GM19043 (cell line): ENCODE data around the gene CNBD2.
"Not testable (repeated sequence)": the region's sequence is repeated elsewhere in the genome, so short reads cannot be mapped to it uniquely, and the experiment has no call there.

ENCODE experiments used
- ATAC-seq: cut with Tn5 transposase; IDR thresholded peaks from one replicate; pipeline ENCODE4 v1.9.1; 2021; ENCODE audit warnings: low read depth; ENCODE audit not compliant: unreplicated experiment

The CNBD2 gene

DNA sequence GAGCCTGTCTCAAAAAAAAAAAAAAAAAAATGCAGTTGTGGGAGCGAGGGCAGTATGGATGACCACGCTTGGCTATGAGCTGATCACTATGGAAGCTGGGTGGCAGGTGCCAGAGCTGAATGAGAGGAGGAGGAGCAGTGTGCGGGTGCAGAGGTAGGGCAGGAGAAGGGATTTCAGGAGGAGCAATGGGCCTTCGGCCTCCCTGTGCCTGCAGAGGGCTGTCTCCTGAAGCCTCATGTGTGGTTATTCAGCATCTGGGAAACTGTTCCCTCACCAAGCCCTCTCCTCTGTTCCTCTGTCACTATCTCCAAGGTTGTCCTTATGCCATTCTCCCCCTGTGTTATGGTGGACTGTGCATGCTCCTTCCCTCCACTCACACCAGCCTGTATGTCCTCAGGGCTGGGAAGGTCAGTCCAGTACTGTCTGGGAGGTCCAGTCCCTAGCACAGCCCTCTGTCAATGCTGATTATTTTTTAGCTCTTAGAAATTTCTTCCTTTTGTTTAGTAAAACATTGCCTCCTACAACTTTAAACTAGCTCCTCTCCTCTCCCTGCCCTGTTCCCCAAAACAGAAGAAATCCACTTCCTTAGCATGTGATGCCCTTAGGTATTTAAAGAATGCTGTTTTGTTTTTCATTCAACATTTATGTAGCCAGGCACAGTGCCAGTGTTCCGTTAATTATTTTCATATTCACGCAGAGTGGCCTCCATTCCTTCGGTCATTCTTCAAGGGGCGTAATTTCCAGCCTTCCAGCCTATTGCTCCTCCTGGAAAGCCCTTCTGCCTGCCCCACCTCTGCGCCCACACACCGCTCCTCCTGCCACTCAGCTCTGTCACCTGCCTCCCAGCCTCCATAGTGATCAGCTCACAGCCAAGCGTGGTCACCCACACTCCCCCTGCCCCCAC, 48.9 kb downstream of the CNBD2 start:
- no peak for ATAC-seq

DNA sequence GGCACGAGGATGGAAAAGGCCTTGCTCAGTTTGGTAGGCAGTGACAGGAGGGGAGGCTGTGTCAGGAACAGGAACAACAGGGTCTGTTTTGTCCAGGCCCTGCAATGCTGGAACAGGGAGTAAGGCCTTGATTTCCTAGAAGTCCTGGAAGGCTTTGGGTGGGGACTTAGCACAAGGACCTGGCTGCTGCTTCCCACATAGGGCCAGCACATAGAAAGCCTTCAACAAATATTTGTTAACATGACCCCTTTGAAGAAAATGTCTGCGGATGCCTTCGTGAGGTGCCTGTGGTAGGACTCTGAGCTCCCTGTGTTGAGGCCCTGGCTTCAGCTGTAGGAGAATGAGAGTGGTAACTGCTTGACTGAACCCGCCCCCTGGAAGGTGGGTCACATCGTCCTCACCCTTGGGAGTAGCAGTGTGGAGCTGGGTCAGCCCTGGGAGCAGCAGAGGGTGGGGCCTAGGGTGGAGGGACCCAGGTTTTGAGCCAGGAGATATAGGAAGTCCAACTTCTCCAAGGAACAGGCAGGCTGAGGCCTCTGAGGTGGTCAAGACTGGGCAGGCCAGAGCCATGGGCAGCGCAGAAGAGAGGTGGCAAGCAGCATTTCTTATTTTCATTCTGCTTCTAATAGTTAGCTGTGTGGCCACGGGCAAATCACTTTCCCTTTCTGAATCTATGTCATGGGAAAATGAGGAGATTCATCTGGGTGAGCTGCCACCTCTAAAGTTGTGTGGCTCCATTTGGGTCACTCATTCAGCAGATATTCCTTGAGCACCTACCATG, 50.0 kb downstream of the CNBD2 start:
- ATAC-seq: no peak

DNA sequence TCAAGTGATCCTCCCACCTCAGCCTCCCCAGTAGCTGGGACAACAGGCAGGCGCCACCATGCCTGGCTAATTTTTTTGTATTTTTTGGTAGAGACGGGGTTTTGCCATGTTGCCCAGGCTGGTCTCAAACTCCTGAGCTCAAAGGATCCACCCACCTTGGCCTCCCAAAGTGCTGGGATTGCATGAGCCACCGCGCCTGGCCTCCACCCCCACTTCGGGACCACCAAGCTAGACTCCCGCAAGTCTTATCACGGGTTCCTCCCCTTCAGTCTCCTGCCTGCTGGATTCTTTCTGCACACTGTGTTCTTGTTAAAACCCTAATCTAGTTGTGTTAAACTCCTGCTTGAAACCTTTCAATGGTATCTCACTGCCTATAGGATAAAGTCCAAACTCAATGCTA, 57.7 kb downstream of the CNBD2 start:
- not testable (repeated sequence) for ATAC-seq

DNA sequence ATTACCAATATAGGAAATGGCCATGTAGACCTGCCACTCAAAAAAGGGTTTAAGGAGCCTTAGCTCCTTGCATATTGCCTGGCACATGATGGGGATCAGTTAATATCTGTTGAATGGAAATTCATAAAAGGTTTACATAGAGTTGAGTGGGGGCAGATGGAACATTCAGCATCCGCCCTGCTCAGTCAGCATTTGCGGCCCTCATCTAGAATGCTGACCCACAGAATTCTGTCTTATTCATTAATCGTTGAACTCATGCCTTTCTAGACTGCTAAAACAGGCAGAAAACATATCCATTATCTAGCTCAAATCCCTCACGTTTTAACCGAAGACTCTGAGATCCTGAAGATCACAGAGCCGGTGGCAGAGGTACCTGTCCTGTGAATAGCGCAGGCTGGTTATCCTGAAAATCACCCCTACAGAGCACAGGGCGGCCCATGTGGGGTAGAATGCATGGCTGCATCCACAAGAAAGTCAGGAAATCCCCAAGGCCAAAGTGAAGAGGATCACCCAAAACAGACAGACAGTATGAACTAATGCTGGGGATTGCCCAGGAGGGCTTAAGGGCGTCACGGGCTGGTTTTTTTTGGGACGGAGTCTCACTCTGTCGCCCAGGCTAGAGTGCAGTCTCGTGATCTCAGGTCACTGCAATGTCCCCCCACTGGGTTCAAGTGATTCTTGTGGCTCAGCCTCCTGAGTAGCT, 59.9 kb downstream of the CNBD2 start:
- ATAC-seq: no peak

DNA sequence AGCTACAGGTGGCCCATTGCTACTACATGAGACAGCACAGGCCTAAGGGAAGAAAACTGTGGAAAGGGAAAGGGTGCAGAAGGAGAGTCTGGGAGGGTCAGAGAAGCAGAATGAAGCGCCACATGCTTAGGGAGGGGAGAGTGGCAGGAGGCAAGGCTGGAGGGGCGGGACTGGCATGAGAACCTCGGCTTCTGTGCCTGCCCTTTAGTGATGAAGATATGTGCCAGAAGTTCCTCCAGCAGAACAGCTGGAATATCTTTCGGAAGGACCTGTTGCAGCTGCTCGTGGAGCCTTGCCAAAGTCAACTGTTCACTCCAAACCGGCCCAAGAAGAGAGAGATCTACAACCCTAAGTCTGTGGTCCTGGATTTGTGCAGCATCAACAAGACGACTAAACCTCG, 61.8 kb downstream of the CNBD2 start:
- ATAC-seq: no peak

DNA sequence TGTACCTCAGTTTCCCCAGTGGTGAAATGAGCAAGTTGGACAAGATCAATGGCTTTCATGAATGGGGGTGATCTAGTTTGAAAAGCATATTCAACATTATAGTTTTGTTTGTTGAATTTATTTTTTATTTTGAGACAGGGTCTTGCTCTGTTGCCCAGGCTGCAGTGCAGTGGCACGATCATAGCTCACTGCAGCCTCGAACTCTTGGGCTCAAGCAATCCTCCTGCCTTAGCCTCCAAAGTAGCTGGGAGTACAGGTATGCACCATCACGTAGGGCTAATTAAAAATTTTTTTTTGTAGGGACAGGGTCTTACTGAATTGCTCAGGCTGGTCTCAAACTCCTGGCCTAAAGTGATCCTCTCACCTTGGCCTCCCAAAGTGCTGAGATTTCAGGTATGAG, 63.4 kb downstream of the CNBD2 start:
- no peak for ATAC-seq

DNA sequence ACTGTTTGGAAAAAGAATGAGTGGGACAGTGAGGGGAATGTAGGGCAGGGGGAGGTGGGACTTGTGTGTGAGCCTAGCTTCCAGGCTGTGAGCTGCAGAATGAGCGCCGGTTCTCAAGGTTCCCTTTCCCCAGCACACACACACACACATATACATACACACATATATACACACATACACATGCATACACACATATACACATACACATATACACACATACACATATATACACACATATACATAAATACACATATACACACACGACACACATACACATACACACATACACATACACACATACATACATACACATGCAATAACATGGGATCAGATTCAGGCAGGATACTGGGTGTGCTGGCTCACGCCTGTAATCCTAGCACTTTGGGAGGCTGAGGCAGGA, 66.5 kb downstream of the CNBD2 start:
- ATAC-seq: no peak

DNA sequence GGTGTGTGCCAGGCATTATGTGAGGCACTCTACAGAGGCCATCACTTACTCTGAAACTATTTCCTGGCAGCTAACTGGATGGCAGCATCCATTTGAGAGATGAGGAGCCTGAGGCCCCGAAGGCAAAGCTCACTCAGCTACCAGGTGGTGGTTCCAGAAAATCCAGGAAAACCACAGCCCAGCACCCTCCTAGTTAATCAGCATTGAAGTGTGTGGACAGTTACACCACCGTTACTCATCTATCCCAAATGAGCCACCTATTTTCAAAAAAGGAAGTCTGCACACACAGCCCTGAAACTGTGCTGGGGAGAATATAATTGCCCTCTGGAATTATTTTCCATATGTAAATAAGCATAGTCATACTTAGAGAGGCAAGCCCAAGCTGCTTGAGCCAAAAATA, 67.4 kb downstream of the CNBD2 start:
- ATAC-seq: no peak

DNA sequence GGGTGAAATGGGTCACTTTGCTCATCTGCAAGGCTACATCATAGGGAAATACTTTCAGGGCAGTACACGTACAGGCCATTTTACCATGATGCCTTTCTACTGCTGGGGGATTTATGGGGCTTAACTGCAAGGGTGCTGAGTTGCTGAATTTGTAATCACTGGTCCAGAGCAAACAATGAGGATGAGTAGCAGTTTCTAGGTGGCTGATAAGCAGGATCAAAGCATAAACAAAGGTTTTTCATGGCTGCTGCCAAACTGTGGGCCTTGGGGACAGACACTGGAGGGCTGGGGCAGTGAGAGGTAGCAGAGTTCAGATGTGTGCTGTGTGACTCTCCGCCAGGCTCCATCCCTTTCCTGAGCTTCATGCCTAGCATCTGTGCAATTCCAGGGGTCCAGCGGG, 68.3 kb downstream of the CNBD2 start:
- no peak for ATAC-seq

DNA sequence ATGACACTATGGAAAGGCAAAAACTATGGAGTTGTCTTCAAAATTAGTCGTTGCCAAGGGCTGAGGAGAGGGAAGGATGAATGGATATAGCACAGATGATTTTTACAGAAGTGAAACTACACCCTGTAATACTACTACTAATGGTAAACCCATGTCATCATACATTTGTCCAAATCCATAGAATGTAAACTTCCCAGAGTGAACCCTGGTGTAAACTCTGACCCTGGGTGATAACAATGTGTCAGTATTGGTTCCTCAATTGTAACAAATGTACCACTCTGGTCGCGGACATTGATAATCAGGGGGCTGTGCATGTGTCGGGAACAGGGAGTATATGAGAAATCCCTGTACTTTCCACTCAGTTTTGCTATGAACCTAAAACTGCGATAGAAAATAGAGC, 72.2 kb downstream of the CNBD2 start:
- ATAC-seq: no peak

DNA sequence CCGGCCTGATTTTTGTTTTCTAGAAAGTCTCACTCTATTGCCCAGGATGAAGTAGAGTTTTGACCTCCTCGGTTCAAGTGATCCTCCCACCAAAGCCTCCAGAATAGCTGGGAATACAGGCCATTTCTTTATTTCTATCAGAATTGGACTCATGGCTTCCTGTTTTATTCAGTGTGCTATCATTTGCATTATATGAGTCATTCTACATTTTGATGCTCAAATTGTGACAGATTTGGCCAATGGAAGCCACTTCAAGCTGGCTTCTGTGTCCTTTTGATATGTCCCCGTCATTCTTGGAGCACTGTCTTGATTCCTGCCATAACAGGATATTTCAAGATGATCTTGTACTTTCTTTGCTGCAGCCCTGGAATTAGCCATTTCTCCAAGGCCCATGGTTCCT, 75.1 kb downstream of the CNBD2 start:
- ATAC-seq: no peak

DNA sequence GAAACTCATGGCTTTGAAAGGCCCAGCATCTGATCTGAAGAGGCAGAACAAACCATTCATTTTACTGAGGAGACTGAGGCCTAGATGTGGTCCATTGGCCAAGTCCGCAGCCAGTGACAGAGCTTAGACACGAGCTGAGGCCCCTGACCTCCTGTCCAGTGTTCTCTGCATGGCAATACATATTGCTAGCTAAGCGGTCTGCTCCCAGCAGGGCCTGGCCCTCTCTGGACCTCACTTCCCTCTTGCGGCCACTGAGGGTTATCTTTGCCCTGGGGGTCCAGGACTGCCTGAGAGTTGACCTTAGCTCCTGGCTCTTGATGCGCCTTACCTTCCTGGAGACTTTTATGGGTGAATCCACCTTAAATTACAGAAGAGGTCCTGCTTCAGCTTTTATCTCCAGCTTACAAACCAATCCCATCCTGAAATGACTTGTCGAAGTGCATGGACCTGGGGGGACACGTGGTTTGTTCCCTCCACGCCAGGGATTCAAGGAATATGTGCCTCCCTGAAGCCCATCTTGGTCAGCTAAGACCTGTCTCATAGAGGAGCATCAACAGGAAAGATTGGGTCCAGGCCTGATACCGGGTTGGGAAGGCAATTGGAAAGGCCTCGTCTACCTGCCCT, 75.6 kb downstream of the CNBD2 start:
- no peak for ATAC-seq

DNA sequence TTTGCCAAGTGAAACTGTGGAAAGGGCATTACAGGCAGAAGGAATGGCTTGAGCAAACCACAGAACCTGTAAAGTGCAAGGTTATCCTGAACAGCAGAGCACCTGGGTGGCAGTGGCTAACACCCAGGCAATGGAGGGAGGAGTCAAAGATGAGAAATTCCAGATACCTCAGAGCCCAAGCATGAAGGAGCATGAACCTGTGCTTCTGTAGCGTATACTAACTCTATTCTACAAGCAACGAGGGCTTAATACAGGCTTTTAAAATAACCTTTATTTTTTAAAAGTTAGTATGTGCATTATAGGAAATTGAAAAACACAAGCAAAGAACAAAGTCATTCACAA, 77.0 kb downstream of the CNBD2 start:
- no peak for ATAC-seq

DNA sequence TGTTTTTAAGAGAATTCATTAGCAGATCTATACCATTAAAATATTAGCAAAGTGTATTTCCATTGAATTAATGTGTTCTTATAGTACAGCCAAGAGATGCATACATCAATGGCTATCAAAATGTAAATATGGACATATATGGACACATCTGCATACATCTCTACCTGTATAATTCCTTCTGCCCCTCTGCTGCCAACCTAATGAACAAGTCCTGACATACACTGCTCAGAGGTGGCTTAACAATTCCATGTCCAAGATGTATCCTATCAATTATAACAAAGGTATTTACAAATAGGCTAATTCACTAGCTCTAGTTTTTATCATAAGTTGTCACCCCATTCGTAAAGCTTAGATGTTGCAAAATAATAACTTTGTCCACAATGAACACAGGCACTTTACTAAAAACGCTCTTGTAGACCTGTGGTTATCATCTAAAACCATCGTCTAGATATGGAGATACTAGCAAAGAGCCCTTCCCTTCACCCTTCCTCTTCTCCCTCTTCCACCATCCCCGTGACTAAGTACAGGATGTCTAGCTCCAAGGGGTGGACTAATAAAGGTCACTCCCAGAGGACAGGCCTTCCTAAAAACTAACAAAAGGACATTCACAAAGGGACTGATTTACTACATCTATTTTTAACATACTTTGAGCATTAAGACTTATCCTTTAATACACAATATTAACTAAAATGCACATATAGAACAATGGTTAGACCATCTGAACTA, 77.8 kb downstream of the CNBD2 start:
- ATAC-seq: not testable (repeated sequence)

DNA sequence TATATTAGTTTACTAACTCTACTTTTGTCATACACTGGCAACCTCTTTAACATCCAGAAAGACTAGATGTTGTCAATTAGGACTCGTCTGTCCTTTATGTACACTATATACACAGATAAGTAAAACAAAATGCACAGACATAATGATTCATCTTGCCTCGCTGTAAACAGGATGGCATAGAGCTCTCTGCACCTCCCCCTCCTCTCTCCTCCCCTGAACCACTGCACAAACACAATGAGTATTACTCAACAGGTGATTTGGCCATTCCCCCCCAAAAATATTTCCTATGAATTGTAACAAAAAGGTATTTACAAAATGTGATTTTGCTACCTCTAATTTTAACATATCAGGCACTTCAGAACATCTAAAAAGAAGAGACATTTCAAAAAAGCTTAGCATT, 81.0 kb downstream of the CNBD2 start:
- ATAC-seq: not testable (repeated sequence)

DNA sequence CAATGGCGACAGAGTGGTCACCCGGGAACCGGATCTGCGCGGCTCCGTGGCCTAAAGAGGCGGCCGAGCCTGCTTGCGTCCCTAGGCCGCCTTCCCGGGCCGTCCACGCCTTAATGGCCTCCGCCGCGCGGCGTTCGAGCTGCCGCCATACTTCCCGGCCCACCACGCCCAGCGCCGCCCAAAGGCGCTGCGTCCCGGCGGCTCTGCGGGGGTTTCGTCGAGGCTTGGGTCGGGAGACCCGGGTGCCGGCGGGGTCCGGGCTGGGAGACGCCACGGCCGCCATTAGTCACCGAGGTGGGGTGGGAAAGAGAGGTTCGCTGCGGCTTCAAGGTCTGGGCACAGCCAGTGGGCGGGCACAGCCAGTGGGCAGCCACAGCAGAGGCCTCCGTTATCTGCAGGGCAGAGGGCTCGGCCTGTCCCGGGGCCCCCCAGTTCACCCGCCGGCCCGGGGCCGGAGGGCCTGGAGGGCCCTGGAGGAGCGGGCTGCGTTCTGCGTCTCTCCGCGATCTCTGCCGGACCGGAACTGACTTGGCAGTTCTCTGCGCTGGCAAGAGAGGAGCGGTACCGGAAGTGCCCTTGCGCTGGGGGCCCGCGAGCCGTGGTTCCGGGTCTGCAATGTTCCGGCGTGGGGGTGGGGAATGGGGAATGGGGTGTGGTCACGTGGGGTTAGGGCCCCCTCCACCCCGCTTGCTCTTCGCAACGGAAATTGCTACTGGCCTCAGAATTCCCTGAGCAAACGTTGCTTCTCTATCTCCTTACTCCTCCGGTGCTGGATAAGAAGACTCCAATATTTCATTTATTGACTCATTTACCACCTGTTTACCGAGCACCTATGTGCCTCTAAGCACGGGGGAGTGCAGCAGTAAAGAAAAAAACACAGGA, 82.3 kb downstream of the CNBD2 start:
- ATAC-seq: peak; percentile 76

DNA sequence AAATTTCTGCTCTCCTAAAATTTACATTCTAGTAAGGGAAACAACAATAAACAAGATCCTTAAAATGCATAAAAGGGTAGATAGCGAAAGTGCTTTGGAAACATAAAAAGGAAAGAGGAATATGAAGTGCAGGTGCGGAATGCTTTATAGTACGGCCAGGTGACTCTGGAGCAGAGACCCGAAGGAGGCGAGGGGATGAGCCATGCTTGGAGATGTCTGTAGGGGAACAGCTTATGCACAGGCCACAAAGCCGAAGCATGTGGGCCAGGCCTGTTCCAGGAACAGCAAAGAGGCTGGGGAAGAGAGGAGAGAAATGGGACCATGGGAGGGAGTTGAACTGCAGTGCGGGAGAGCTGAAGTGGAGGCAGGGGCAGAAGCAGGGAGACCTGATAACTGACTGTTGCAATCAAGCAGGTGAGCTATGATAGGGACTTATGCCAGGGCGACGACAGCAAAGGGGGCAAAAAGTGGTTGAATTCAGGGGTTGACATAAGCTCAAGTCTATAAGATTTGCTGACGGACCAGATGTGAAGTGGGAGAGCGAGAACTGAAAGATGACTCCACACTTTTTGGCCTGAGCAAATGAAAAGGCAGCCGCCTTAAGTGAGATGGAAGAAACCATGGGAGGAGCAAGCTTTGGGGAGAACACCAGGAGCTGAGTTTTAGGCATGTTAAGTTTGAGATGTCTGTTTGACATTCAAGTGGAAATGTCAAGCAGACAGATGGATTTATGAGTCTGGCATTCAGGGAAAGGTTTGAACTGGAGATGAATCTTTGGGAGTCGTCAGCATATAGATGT, 83.1 kb downstream of the CNBD2 start:
- no peak for ATAC-seq

DNA sequence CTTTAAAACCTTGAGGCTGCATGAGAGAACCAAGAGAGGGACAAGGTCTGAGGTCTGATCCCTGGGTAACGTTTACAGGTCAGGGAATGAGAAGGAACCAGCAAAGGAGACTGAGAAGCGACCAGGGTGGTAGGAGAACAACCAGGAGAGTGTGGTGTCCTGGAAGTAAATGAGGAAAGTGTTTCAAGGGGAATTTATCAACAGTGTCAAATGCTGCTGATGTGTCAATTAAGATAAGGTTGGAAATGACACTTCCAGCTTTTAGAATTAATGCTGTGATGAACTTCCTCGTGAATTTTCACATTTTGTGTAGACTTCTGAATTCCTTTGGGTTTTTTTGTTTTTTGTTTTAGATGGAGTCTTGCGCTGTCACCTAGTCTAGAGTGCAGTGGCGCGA, 83.7 kb downstream of the CNBD2 start:
- no peak for ATAC-seq
